Measurements from ENCODE around the gene ZNF829. TPM values are rescaled to one million over a fixed set of nuclear protein-coding genes. Genes with fewer than 3 reads are reported as not detected.

Gene ZNF829
- total RNA-seq, 1 donor from 2014 or later, result 4.8 TPM

GRCh38 chr19:36851898-36852297, 64.2 kb downstream of the ZNF829 start:
- H3K4me1 Mint-ChIP-seq, result peaks cover 2% of the 10 kb centered on the region
- no peak for DNase-seq
- H3K9me3 Mint-ChIP-seq, result peaks cover 23% of the 10 kb centered on the region
- no peak overlapping the region for H3K27ac Mint-ChIP-seq
- H3K27me3 Mint-ChIP-seq, result no peaks in the 10 kb centered on the region
- intact Hi-C loops (cut with micrococcal nuclease), result loop anchor here (2.0 to 5.0 kb wide), 5 partner anchors 120 to 637 kb away; partner anchors contain the start of genes ZNF146, ZNF383, ZNF461 and ZNF529
- H3K4me3 Mint-ChIP-seq, result no peak overlapping the region
- peaks cover 45% of the 10 kb centered on the region for H3K36me3 Mint-ChIP-seq (ENCODE audit: low read depth)

DNA sequence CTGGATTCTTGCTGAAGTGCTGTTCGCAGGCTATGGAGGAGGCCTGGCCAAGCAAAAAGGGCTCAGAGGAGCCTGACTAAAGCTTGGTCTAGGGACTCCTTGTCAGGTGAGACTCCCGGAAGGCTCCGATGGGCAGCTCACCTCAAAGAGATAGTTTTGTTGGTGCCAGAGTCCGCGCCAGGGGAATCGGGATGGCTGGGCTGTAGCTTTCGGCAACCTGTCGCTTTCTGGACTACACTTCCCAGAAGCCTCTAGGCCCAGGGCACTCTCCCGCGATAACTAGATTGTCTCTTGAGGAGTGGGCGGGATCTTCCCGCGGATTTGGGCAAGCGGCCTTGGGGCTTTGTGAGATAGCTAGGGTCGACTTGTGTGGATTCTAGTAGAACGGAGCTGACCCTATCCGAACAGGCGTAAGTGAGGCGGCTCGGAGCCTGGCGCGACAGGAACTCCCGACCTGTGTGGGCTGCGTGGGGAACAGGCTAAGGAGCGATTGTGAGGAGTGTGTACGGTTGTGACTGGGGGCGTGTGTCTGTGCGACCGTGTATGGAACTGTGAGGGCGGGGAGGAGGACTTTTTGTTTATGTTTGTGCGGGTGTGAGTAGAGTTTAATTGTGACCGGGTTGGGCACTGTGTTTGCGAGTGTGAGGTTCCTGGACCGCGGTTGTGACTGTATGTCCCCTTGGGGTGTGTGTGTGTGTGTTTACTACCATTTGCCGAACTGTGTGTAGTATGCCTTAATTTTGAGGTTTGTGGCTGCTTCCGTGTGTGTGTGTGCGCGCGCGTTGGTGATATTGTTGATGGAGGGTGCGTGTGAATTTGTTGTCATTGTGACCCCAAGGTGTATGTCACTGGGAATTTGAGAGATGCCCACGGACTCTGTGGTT, 65.3 kb downstream of the ZNF829 start, which contains the start of gene ZNF345:
Gene ZNF345, plus strand, starts transcription at position 318 of the 884 bp plus-strand sequence. CDS start 25,955 bp downstream, outside the sequence.
- H3K27ac Mint-ChIP-seq, result no peak within 1 kb of the TSS
- peaks cover 18% of the 10 kb centered on the region for H3K9me3 Mint-ChIP-seq
- intact Hi-C loops (cut with micrococcal nuclease), result loop anchor here (1.0 to 5.0 kb wide), 12 partner anchors 12 to 636 kb away; partner anchors contain the start of genes ZNF146, ZNF260, ZNF383 and ZNF420
- no peak within 1 kb of the TSS for H3K4me3 Mint-ChIP-seq
- no peaks in the 10 kb centered on the region for H3K27me3 Mint-ChIP-seq
- DNase-seq, result peak; percentile 96
- H3K36me3 Mint-ChIP-seq (ENCODE audit: low read depth), result peaks cover 47% of the 10 kb centered on the region
- H3K4me1 Mint-ChIP-seq, result peaks cover 2% of the 10 kb centered on the region

DNA sequence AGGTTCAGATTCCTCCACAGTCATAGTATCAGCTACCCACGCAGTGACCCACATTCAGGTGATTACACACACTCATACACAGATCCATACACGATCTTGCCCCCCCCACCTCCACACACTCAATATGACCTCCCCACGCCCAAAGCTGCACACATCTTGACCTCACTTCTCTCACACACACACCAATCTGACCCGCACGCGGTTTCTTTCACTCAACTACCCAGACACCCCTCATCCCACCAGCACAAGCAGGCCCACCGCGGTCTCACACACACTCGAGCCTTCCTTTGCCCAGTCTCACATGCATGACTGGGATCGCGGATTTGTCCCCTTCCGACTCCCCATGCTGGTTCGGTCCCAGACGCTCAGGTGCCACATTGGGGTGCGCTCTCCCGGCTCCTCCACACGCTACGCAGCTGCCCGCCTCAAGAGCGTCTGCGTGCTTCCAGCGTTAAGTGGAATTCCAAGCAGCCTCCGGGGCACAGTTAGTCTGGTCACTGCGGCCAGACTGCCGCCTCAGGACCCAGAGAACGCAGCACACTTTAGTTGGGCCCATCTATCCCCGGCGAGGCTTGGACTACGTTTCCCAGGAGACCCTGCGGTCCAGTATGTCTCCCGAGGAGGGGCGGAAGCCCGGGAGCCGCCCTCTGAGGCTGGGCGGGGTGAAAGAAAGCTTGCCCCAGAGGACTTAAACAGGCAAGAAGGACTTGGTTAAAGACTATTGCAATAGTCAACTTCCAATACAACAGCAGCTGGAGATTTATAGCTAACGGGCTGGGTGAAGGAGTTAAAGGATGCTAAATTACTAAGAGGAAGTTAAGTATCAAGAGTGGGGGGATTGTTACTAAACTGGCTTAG, 66.2 kb downstream of the ZNF829 start:
- peaks cover 2% of the 10 kb centered on the region for H3K4me1 Mint-ChIP-seq
- H3K36me3 Mint-ChIP-seq (ENCODE audit: low read depth), result peaks cover 49% of the 10 kb centered on the region
- no peak overlapping the region for H3K27ac Mint-ChIP-seq
- peak; percentile 97 for DNase-seq
- no peak overlapping the region for H3K4me3 Mint-ChIP-seq
- no peaks in the 10 kb centered on the region for H3K27me3 Mint-ChIP-seq
- H3K9me3 Mint-ChIP-seq, result peaks cover 20% of the 10 kb centered on the region
- intact Hi-C loops (cut with micrococcal nuclease), result loop anchor here (1.0 to 5.0 kb wide), 13 partner anchors 12 to 635 kb away; partner anchors contain the start of genes ZFP14, ZNF146, ZNF260 and ZNF383

- peaks cover 48% of the 10 kb centered on the region for H3K36me3 Mint-ChIP-seq (ENCODE audit: low read depth)
- no peak overlapping the region for H3K4me3 Mint-ChIP-seq
- intact Hi-C loops (cut with micrococcal nuclease), result no loop called here
- no peaks in the 10 kb centered on the region for H3K27me3 Mint-ChIP-seq
- no peak for DNase-seq
- H3K9me3 Mint-ChIP-seq, result peaks cover 14% of the 10 kb centered on the region
- peaks cover 2% of the 10 kb centered on the region for H3K4me1 Mint-ChIP-seq
- peak overlapping the region; percentile 95 for H3K27ac Mint-ChIP-seq
Measured at GRCh38 chr19:36847968-36848367, 68.1 kb downstream of the ZNF829 start.

DNA sequence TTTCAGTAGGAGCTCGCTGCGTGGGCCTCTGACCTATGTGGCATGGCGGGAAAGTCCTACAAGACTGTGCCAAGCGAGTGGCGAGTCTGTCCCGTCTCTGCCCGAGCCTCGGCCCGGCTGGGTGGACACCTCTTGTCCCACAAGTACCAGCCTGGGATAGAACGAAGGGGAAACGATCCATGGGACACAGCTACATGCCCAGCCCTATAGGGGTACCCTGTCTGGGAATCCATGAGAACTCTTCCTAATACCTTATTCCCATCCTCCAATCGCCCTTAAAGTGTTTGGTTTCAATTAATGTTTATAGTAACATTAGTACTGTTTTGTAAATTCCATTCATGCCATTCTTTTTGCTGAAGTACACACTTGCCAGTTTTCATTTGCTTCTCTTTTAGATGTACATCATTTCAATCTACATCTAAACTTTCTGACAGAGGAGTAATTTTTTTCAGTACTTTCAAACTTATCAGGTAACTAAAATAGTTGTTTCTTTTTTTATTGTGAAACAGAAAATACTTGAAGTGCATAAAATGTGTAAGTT, 77.2 kb downstream of the ZNF829 start:
- intact Hi-C loops (cut with micrococcal nuclease), result loop anchor here (1.0 to 5.0 kb wide), 9 partner anchors 11 to 462 kb away; partner anchors contain the start of genes ZFP14, ZNF260, ZNF345 and ZNF383
- peaks cover 55% of the 10 kb centered on the region for H3K36me3 Mint-ChIP-seq (ENCODE audit: low read depth)
- peak overlapping the region; percentile 49 for H3K27ac Mint-ChIP-seq

More for the DNA sequence above, 77.2 kb downstream of the ZNF829 start:
- DNase-seq, result no peak
- Mint-ChIP-seq H3K4me3 (no peak overlapping the region), H3K27me3 (no peaks in the 10 kb centered on the region), H3K4me1 (peaks cover 4% of the 10 kb centered on the region), H3K9me3 (peaks cover 16% of the 10 kb centered on the region)

Other genes with a start within 250 kb of the ZNF829 start
- gene ZNF461, start 249.5 kb downstream of the ZNF829 start, total RNA-seq, result 5.4 and 6.1 TPM in 2 replicates
- 8.2 and 8.3 TPM in 2 replicates for gene ZNF567, start 228.7 kb downstream of the ZNF829 start, total RNA-seq
- 3.2 and 3.8 TPM in 2 replicates for gene ZNF850, start 143.5 kb downstream of the ZNF829 start, total RNA-seq
- gene ZNF790, start 77.9 kb downstream of the ZNF829 start, total RNA-seq, result 5.1 and 6.7 TPM in 2 replicates
- gene ZNF345, start 65.4 kb downstream of the ZNF829 start, total RNA-seq, result 2.8 and 4.2 TPM in 2 replicates
- gene ZNF568, start within 50 bp of the ZNF829 start, total RNA-seq, result 4.4 and 6.1 TPM in 2 replicates
- 9.8 and 11.9 TPM in 2 replicates for gene ZNF420, start 162.1 kb upstream of the ZNF829 start, total RNA-seq

Measured in activated CD4-positive, alpha-beta T cell treated with anti-CD3 and anti-CD28 coated beads, Interleukin-2, amount 10 ng/mL, durations not matched to agents 24 days and 14 days (primary cell).